ENCODE data around the gene POP4.

DNA sequence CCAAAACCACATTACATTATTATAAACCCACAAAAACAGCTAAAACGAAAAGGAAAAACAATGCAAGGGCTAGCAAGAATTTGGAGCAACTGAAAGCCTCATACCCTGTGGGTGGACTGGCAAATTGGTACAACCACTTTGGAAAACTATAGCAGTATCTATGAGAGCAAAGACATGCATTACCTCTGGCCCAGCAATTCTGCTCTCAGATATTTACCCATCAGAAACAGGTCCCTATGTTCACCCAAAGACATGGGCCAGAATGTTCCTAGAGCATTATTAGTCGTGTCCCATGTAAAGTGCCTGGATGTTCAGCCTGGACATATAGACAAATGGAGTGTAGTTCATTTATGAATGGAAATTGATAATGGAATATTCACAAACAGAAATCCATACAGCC, 27.9 kb downstream of the POP4 start:
- TF ChIP-seq GATAD2A (CRISPR knock-in tag; IDR thresholded peaks at IDR 0.05), result no peak
- TF ChIP-seq BHLHE40 (IDR thresholded peaks at IDR 0.05; ENCODE audit: low read length), result no peak
- TF ChIP-seq, protein P1, sequence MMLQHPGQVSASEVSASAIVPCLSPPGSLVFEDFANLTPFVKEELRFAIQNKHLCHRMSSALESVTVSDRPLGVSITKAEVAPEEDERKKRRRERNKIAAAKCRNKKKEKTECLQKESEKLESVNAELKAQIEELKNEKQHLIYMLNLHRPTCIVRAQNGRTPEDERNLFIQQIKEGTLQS (CRISPR knock-in tag; IDR thresholded peaks at IDR 0.05), result no peak
- TF ChIP-seq, protein P2, sequence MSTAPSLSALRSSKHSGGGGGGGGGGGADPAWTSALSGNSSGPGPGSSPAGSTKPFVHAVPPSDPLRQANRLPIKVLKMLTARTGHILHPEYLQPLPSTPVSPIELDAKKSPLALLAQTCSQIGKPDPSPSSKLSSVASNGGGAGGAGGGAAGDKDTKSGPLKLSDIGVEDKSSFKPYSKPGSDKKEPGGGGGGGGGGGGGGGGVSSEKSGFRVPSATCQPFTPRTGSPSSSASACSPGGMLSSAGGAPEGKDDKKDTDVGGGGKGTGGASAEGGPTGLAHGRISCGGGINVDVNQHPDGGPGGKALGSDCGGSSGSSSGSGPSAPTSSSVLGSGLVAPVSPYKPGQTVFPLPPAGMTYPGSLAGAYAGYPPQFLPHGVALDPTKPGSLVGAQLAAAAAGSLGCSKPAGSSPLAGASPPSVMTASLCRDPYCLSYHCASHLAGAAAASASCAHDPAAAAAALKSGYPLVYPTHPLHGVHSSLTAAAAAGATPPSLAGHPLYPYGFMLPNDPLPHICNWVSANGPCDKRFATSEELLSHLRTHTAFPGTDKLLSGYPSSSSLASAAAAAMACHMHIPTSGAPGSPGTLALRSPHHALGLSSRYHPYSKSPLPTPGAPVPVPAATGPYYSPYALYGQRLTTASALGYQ (CRISPR knock-in tag; IDR thresholded peaks at IDR 0.05), result no peak
